ENCODE measurements around the gene PBRM1. TPM values are rescaled to one million over a fixed set of nuclear protein-coding genes. Genes with fewer than 3 reads are reported as not detected.

Gene PBRM1
- total RNA-seq, 2 experiments from 2014 or later, result 47.6 to 48.1 TPM

- H3K36me3 ChIP-seq (ENCODE audit: insufficient read depth, low read length), result peaks cover 48% of the 10 kb centered on the region
- intact Hi-C loops (cut with DNase I, micrococcal nuclease), result no loop called here
- peaks cover 29% of the 10 kb centered on the region for H3K4me1 Mint-ChIP-seq (ENCODE audit: low read depth)
- DNase-seq (no peak), ATAC-seq (ENCODE audit: poor library complexity) (no peak)
- H3K27me3 ChIP-seq (ENCODE audit: control insufficient read depth in 1 of 2, insufficient read depth in 2 of 2, low read length in 2 of 2), result no peaks in the 10 kb centered on the region
- H3K4me1 ChIP-seq (ENCODE audit: insufficient read depth, low read length), result peaks cover under 1% of the 10 kb centered on the region
- no peak overlapping the region for H3K27ac ChIP-seq (ENCODE audit: low read depth in 1 of 2, low read length in 2 of 2)
- peak overlapping the region; percentile 51 for H3K27ac Mint-ChIP-seq
- no peaks in the 10 kb centered on the region for H3K27me3 Mint-ChIP-seq
- TF ChIP-seq CTCF (IDR thresholded peaks at IDR 0.05), result no peak
- no peak overlapping the region for H3K4me3 ChIP-seq (ENCODE audit: low read length)
- CTCF ChIA-PET, result no interaction called here
- POLR2A ChIA-PET, result interaction anchor here (1.5 kb wide), 1 partner anchor 9 kb away, joined by 6 read pairs; the partner anchor contains the start of gene UQCC5
- H3K9me3 ChIP-seq (ENCODE audit: control insufficient read depth in 1 of 2, insufficient read depth in 1 of 2, low read length in 2 of 2), result no peaks in the 10 kb centered on the region
- peaks cover 61% of the 10 kb centered on the region for H3K36me3 Mint-ChIP-seq (ENCODE audit: low read depth)
- H3K4me3 Mint-ChIP-seq, result no peak overlapping the region
- H3K9me3 Mint-ChIP-seq, result no peaks in the 10 kb centered on the region
These were observed 140.8 kb downstream of the PBRM1 start for GRCh38 chr3:52544937-52545336.

GRCh38 chr3:52541050-52541449 is 144.7 kb downstream of the PBRM1 start:
- POLR2A ChIA-PET, result no interaction called here
- Mint-ChIP-seq H3K9me3 (no peaks in the 10 kb centered on the region), H3K36me3 (ENCODE audit: low read depth) (peaks cover 55% of the 10 kb centered on the region), H3K4me1 (ENCODE audit: low read depth) (peaks cover 64% of the 10 kb centered on the region), H3K27me3 (no peaks in the 10 kb centered on the region), H3K27ac (peak overlapping the region; percentile 48), H3K4me3 (no peak overlapping the region)
- Histone ChIP-seq H3K27ac (ENCODE audit: low read depth in 1 of 2, low read length in 2 of 2) (no peak overlapping the region), H3K4me3 (ENCODE audit: low read length) (no peak overlapping the region), H3K27me3 (ENCODE audit: control insufficient read depth in 1 of 2, insufficient read depth in 2 of 2, low read length in 2 of 2) (no peaks in the 10 kb centered on the region), H3K9me3 (ENCODE audit: control insufficient read depth in 1 of 2, insufficient read depth in 1 of 2, low read length in 2 of 2) (no peaks in the 10 kb centered on the region), H3K36me3 (ENCODE audit: insufficient read depth, low read length) (peaks cover 19% of the 10 kb centered on the region), H3K4me1 (ENCODE audit: insufficient read depth, low read length) (peaks cover 34% of the 10 kb centered on the region)
- ATAC-seq (ENCODE audit: poor library complexity) (no peak), DNase-seq (no peak)
- TF ChIP-seq CTCF (IDR thresholded peaks at IDR 0.05), result no peak
- CTCF ChIA-PET, result interaction anchor here (0.6 kb wide), 1 partner anchor 36 kb away, joined by 7 read pairs; no protein-coding TSS in a partner anchor
- intact Hi-C loops (cut with DNase I, micrococcal nuclease), result no loop called here

- POLR2A ChIA-PET, result no interaction called here
- Histone ChIP-seq H3K36me3 (ENCODE audit: insufficient read depth, low read length) (peaks cover 16% of the 10 kb centered on the region), H3K27ac (ENCODE audit: low read depth in 1 of 2, low read length in 2 of 2) (peak overlapping the region in 1 of 2 donors; percentile 5), H3K4me1 (ENCODE audit: insufficient read depth, low read length) (peaks cover 45% of the 10 kb centered on the region), H3K27me3 (ENCODE audit: control insufficient read depth in 1 of 2, insufficient read depth in 2 of 2, low read length in 2 of 2) (no peaks in the 10 kb centered on the region), H3K9me3 (ENCODE audit: control insufficient read depth in 1 of 2, insufficient read depth in 1 of 2, low read length in 2 of 2) (no peaks in the 10 kb centered on the region), H3K4me3 (ENCODE audit: low read length) (no peak overlapping the region)
- ATAC-seq (ENCODE audit: poor library complexity) (no peak), DNase-seq (no peak)
- CTCF ChIA-PET, result no interaction called here
- H3K36me3 Mint-ChIP-seq (ENCODE audit: low read depth), result peaks cover 38% of the 10 kb centered on the region
- TF ChIP-seq CTCF (IDR thresholded peaks at IDR 0.05), result no peak
- intact Hi-C loops (cut with DNase I, micrococcal nuclease), result loop anchor here in 1 of 2 experiments (5.0 to 10.0 kb wide), 4 partner anchors 344 to 1974 kb away; partner anchors contain the start of genes ALAS1, C3orf18, DUSP7 and HEMK1
- no peaks in the 10 kb centered on the region for H3K27me3 Mint-ChIP-seq
- no peaks in the 10 kb centered on the region for H3K9me3 Mint-ChIP-seq
- H3K4me1 Mint-ChIP-seq (ENCODE audit: low read depth), result peaks cover 64% of the 10 kb centered on the region
- H3K4me3 Mint-ChIP-seq, result peak overlapping the region; percentile 71
- H3K27ac Mint-ChIP-seq, result peak overlapping the region; percentile 57
These were observed 146.6 kb downstream of the PBRM1 start for GRCh38 chr3:52539010-52539653.
